GM12878 (cell line): ENCODE measurements around the gene RAB28. TPM values are rescaled to one million over a fixed set of nuclear protein-coding genes. Genes with fewer than 3 reads are reported as not detected.

Experiments
- ATAC-seq: fragments of 200-7000 bp; cut with Tn5 transposase; 3 replicates; pipeline ENCODE4 v1.9.1; 2020; ENCODE audit warnings: mild to moderate bottlenecking, moderate library complexity
- BruUV-seq: library from RNA; stranded (reverse); fragments of 400-500 nt; replicated peaks from 2 replicates; lab custom pipeline; 2021; lab: Mats Ljungman, UMichigan
- CTCF ChIA-PET: fragments of 300-600 bp; sonication (Branson Sonifier 250); formaldehyde crosslinking; extraction: SDS; loops from one replicate; lab custom pipeline; 2021; ENCODE audit warnings: inconsistent platforms; lab: Yijun Ruan, JAX
- POLR2A ChIA-PET: fragments of 350-600 bp; formaldehyde crosslinking; extraction: SDS; loops from one replicate; lab custom pipeline; 2021; ENCODE audit warnings: inconsistent platforms; lab: Charles Lee
- RAD21 ChIA-PET: fragments of 300-600 bp; sonication (Branson Sonifier 250); formaldehyde crosslinking; loops from one replicate; lab custom pipeline; 2023; ENCODE audit warnings: antibody characterized with exemption; ENCODE audit not compliant: unreplicated experiment; lab: Charles Lee
- SMC1A ChIA-PET: fragments of 300-600 bp; sonication (Branson Sonifier 250); formaldehyde crosslinking; loops from one replicate; lab custom pipeline; 2023; ENCODE audit not compliant: unreplicated experiment, uncharacterized antibody; lab: Charles Lee
- DNase-seq: peaks from one replicate; pipeline ENCODE4 v3.0.0-alpha.2; 2011; ENCODE audit warnings: low read depth, low spot score
- FAIRE-seq: peaks from 3 replicates; lab custom pipeline; 2011; peaks lifted over from hg19 to GRCh38; lab: Jason Lieb, UNC
- H2AFZ ChIP-seq: 2 replicates; pipeline ENCODE4 v1.6.0; 2011; ENCODE audit warnings: low read depth, low read length, control low read depth; ENCODE audit not compliant: control insufficient read depth
- H3K27ac ChIP-seq: 2 replicates; pipeline ENCODE4 v1.5.1; 2011; ENCODE audit warnings: control low read depth; ENCODE audit not compliant: control insufficient read depth, insufficient read depth
- H3K27me3 ChIP-seq, 2 experiments: replicated peaks in 1 of 2; 2 replicates each; pipeline versions ENCODE4 v1.6.0 to v1.6.1; 2011; ENCODE audit warnings: low read length in 1 of 2; ENCODE audit not compliant: control insufficient read depth in 2 of 2, insufficient read depth in 2 of 2
- H3K36me3 ChIP-seq, 2 experiments: 2 replicates each; pipeline ENCODE4 v1.5.1; 2011; ENCODE audit warnings: low read length in 1 of 2; ENCODE audit not compliant: control insufficient read depth in 2 of 2, insufficient read depth in 2 of 2
- H3K4me1 ChIP-seq: 2 replicates; pipeline ENCODE4 v1.6.1; 2011; ENCODE audit warnings: mild to moderate bottlenecking, low read length, moderate library complexity, mixed read lengths; ENCODE audit not compliant: control insufficient read depth, insufficient read depth
- H3K4me2 ChIP-seq: 2 replicates; pipeline ENCODE4 v1.6.0; 2011; ENCODE audit warnings: control low read depth; ENCODE audit not compliant: control insufficient read depth, insufficient read depth
- H3K4me3 ChIP-seq: fragments of 200-600 bp; sonication (generic); 2 replicates; pipeline ENCODE4 v1.5.1; 2016
- H3K79me2 ChIP-seq: 2 replicates; pipeline ENCODE4 v1.6.0; 2011; ENCODE audit warnings: low read length; ENCODE audit not compliant: control insufficient read depth, insufficient read depth
- H3K9ac ChIP-seq: 2 replicates; pipeline ENCODE4 v1.8.0; 2011; ENCODE audit warnings: low read length, control low read depth, mixed read lengths; ENCODE audit not compliant: control insufficient read depth, insufficient read depth
- H3K9me3 ChIP-seq: replicated peaks from 3 replicates; pipeline ENCODE4 v1.5.1; 2011; ENCODE audit warnings: mild to moderate bottlenecking, low read length; ENCODE audit not compliant: control insufficient read depth, insufficient read depth
- H4K20me1 ChIP-seq: 2 replicates; pipeline ENCODE4 v1.6.0; 2011; ENCODE audit not compliant: control insufficient read depth, insufficient read depth
- CBX5 ChIP-seq: sonication (generic); IDR thresholded peaks from 2 replicates; pipeline ENCODE4 v1.6.1; 2016; ENCODE audit warnings: low read depth, moderate library complexity, mild to moderate bottlenecking, inconsistent platforms
- EED ChIP-seq: sonication (generic); IDR thresholded peaks from 2 replicates; pipeline ENCODE4 v1.6.1; 2016; ENCODE audit warnings: antibody characterized with exemption, low read depth
- EP300 ChIP-seq, 2 experiments: fragments of 150-350 bp in 1 of 2; IDR thresholded peaks; 2 replicates each; pipeline ENCODE4 v1.6.1; 2011 to 2012; ENCODE audit warnings: low read depth in 2 of 2, low read length in 2 of 2, borderline replicate concordance in 1 of 2, improper control_type of control experiment in 1 of 2, inconsistent platforms in 1 of 2; ENCODE audit not compliant: control insufficient read depth in 1 of 2
- ETV6 ChIP-seq, 2 experiments: fragments of 450-650 bp in 1 of 2; IDR thresholded peaks in 1 of 2; conservative IDR thresholded peaks in 1 of 2; 2 replicates each; pipeline ENCODE4 v1.6.1; 2014; ENCODE audit warnings: antibody characterized with exemption in 1 of 2, borderline replicate concordance in 1 of 2, low read depth in 1 of 2, mild to moderate bottlenecking in 1 of 2, moderate library complexity in 1 of 2
- JUNB ChIP-seq: IDR thresholded peaks from 2 replicates; pipeline ENCODE4 v1.6.1; 2016; ENCODE audit warnings: antibody characterized with exemption, mild to moderate bottlenecking
- JUND ChIP-seq: IDR thresholded peaks from 2 replicates; pipeline ENCODE4 v1.6.1; 2012; ENCODE audit warnings: low read depth, mild to moderate bottlenecking, low read length, improper control_type of control experiment, moderate library complexity
- MYC ChIP-seq: IDR thresholded peaks from 2 replicates; pipeline ENCODE4 v1.6.1; 2011; ENCODE audit warnings: mild to moderate bottlenecking, low read length, moderate library complexity, inconsistent platforms; ENCODE audit not compliant: insufficient read depth, insufficient replicate concordance, insufficient read length, severe bottlenecking
- SPI1 ChIP-seq: IDR thresholded peaks from 2 replicates; pipeline ENCODE4 v1.6.1; 2011; ENCODE audit warnings: low read depth, mild to moderate bottlenecking, low read length, moderate library complexity, borderline replicate concordance; ENCODE audit not compliant: insufficient read depth
- WGBS: methylation state at CpG from one replicate; pipeline ENCODE4 v1.1.6; 2016; ENCODE audit warnings: low lambda C conversion rate; ENCODE audit not compliant: insufficient replicate concordance, insufficient coverage; ENCODE audit errors: missing lambda C conversion rate; 5-methylcytosine and 5-hydroxymethylcytosine counted together
- in situ Hi-C: fragments of 300-500 bp; cut with MboI; formaldehyde crosslinking; loops from 9 replicates; pipeline ENCODE4 v1.14.3; 2018; ENCODE audit warnings: mixed read lengths
- intact Hi-C: fragments of 100-400 bp; cut with micrococcal nuclease; formaldehyde crosslinking; loops from one replicate; pipeline ENCODE4 v1.14.2; 2022; ENCODE audit not compliant: unreplicated experiment
- polyA plus RNA-seq, 11 experiments: library from polyadenylated mRNA; depleted of rRNA in 4 of 11; unstranded in 6 of 11; stranded (reverse) in 5 of 11; fragments of >200 nt; fragmentation: Nextera tagmentation in 4 of 11; fragmentation: Illumina TruSeq in 1 of 11; extraction: Ambion mirVana in 4 of 11; extraction: Trizol in 1 of 11; gene quantifications; 1 replicate in 1 of 11; 2 replicates in 10 of 11; pipeline versions ENCODE4 v1.2.1 to v1.2.3, GENCODE V29; 2011 to 2016; ENCODE audit warnings: inconsistent platforms in 2 of 11, missing spikeins in 2 of 11, low read depth in 1 of 11
- total RNA-seq, 4 experiments: library from RNA; depleted of rRNA in 3 of 4; stranded (reverse); fragments of >200 nt in 3 of 4; fragmentation: Illumina TruSeq in 1 of 4; extraction: Trizol in 1 of 4; gene quantifications; 2 replicates each; pipeline versions ENCODE4 v1.2.1 to v1.2.3, GENCODE V29; 2013 to 2021
- TF ChIP-seq, protein P1 (sequence below): fragments of 450-650 bp; formaldehyde crosslinking; IDR thresholded peaks from 2 replicates; pipeline ENCODE4 v1.5.0; 2022; ENCODE audit warnings: mild to moderate bottlenecking, missing genetic modification characterization
- TF ChIP-seq, protein P2 (sequence below): fragments of 450-650 bp; IDR thresholded peaks from 2 replicates; pipeline ENCODE4 v1.6.1; 2017; ENCODE audit warnings: mild to moderate bottlenecking, moderate library complexity
- TF ChIP-seq, protein P3 (sequence below): fragments of 150-350 bp; IDR thresholded peaks from 2 replicates; pipeline ENCODE4 v1.6.1; 2016; ENCODE audit warnings: low read depth, low read length

Gene RAB28
- total and polyA plus RNA-seq, 10 of the 15 experiments (the other 5 are each of a cell fraction or from before 2014, with no cell fraction given): 5.8 to 29.3 (median 16.9) TPM

DNA sequence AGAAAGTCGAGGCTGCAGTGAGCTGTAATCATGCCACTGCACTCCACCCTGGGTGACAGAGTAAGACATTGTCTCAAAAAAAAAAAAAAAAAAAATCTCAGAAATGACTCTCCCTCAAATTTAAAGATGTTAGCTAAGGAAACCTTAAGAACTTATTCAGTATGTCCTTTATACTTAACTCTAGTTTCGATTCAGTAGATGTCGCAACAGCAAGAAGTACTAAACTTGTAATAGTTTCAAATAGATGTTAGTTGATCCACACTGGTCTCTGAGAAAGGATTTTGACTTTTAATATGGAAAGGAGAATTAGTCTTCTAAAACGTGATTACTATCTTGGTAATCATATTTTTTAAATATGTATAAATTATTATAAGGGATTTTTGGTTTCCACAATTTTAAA lies 30.6 kb upstream of the RAB28 start:
- Histone ChIP-seq H3K27me3 (peaks cover 0 to 2% of the 10 kb centered on the region in 2 experiments; a peak in 1 of 4 replicates), H3K9ac (no peak overlapping the region), H3K79me2 (no peaks in the 10 kb centered on the region), H3K4me3 (no peak overlapping the region), H3K4me1 (no peaks in the 10 kb centered on the region), H3K9me3 (no peaks in the 10 kb centered on the region), H4K20me1 (no peaks in the 10 kb centered on the region), H3K4me2 (no peak overlapping the region), H3K27ac (no peak overlapping the region), H2AFZ (no peak overlapping the region), H3K36me3 (no peaks in the 10 kb centered on the region)
- ATAC-seq (no peak), FAIRE-seq (no peak), DNase-seq (no peak)
- ChIA-PET SMC1A (interaction anchor here (0.6 kb wide), 1 partner anchor 1140 kb away, joined by 3 read pairs; no protein-coding TSS in a partner anchor), POLR2A (no interaction called here), RAD21 (interaction anchor here (0.7 kb wide), 1 partner anchor 100 kb away, joined by 4 read pairs; no protein-coding TSS in a partner anchor), CTCF (no interaction called here)
- intact Hi-C loops: no loop called here
- no TSS peak for BruUV-seq
- 43% methylated on average over 4 of the region's 4 CpGs for WGBS
- in situ Hi-C loops: no loop called here
- TF ChIP-seq, protein P1, sequence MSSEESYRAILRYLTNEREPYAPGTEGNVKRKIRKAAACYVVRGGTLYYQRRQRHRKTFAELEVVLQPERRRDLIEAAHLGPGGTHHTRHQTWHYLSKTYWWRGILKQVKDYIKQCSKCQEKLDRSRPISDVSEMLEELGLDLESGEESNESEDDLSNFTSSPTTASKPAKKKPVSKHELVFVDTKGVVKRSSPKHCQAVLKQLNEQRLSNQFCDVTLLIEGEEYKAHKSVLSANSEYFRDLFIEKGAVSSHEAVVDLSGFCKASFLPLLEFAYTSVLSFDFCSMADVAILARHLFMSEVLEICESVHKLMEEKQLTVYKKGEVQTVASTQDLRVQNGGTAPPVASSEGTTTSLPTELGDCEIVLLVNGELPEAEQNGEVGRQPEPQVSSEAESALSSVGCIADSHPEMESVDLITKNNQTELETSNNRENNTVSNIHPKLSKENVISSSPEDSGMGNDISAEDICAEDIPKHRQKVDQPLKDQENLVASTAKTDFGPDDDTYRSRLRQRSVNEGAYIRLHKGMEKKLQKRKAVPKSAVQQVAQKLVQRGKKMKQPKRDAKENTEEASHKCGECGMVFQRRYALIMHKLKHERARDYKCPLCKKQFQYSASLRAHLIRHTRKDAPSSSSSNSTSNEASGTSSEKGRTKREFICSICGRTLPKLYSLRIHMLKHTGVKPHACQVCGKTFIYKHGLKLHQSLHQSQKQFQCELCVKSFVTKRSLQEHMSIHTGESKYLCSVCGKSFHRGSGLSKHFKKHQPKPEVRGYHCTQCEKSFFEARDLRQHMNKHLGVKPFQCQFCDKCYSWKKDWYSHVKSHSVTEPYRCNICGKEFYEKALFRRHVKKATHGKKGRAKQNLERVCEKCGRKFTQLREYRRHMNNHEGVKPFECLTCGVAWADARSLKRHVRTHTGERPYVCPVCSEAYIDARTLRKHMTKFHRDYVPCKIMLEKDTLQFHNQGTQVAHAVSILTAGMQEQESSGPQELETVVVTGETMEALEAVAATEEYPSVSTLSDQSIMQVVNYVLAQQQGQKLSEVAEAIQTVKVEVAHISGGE (CRISPR knock-in tag): no peak
- TF ChIP-seq, protein P2, sequence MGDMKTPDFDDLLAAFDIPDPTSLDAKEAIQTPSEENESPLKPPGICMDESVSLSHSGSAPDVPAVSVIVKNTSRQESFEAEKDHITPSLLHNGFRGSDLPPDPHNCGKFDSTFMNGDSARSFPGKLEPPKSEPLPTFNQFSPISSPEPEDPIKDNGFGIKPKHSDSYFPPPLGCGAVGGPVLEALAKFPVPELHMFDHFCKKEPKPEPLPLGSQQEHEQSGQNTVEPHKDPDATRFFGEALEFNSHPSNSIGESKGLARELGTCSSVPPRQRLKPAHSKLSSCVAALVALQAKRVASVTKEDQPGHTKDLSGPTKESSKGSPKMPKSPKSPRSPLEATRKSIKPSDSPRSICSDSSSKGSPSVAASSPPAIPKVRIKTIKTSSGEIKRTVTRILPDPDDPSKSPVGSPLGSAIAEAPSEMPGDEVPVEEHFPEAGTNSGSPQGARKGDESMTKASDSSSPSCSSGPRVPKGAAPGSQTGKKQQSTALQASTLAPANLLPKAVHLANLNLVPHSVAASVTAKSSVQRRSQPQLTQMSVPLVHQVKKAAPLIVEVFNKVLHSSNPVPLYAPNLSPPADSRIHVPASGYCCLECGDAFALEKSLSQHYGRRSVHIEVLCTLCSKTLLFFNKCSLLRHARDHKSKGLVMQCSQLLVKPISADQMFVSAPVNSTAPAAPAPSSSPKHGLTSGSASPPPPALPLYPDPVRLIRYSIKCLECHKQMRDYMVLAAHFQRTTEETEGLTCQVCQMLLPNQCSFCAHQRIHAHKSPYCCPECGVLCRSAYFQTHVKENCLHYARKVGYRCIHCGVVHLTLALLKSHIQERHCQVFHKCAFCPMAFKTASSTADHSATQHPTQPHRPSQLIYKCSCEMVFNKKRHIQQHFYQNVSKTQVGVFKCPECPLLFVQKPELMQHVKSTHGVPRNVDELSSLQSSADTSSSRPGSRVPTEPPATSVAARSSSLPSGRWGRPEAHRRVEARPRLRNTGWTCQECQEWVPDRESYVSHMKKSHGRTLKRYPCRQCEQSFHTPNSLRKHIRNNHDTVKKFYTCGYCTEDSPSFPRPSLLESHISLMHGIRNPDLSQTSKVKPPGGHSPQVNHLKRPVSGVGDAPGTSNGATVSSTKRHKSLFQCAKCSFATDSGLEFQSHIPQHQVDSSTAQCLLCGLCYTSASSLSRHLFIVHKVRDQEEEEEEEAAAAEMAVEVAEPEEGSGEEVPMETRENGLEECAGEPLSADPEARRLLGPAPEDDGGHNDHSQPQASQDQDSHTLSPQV: no peak
- no peak for TF ChIP-seq EED
- TF ChIP-seq SPI1: no peak
- TF ChIP-seq MYC: no peak
- no peak for TF ChIP-seq JUND
- no peak for TF ChIP-seq ETV6 (conservative IDR thresholded peaks at IDR 0.05 in 1 of 2, IDR thresholded peaks at IDR 0.05 in 1 of 2; ENCODE audit: borderline replicate concordance in 1 of 2, low read depth in 1 of 2)
- no peak for TF ChIP-seq EP300 (IDR thresholded peaks at IDR 0.05; ENCODE audit: borderline replicate concordance in 1 of 2, control insufficient read depth in 1 of 2, low read depth in 2 of 2, low read length in 2 of 2)
- TF ChIP-seq JUNB: no peak
- TF ChIP-seq CBX5: no peak
- TF ChIP-seq, protein P3, sequence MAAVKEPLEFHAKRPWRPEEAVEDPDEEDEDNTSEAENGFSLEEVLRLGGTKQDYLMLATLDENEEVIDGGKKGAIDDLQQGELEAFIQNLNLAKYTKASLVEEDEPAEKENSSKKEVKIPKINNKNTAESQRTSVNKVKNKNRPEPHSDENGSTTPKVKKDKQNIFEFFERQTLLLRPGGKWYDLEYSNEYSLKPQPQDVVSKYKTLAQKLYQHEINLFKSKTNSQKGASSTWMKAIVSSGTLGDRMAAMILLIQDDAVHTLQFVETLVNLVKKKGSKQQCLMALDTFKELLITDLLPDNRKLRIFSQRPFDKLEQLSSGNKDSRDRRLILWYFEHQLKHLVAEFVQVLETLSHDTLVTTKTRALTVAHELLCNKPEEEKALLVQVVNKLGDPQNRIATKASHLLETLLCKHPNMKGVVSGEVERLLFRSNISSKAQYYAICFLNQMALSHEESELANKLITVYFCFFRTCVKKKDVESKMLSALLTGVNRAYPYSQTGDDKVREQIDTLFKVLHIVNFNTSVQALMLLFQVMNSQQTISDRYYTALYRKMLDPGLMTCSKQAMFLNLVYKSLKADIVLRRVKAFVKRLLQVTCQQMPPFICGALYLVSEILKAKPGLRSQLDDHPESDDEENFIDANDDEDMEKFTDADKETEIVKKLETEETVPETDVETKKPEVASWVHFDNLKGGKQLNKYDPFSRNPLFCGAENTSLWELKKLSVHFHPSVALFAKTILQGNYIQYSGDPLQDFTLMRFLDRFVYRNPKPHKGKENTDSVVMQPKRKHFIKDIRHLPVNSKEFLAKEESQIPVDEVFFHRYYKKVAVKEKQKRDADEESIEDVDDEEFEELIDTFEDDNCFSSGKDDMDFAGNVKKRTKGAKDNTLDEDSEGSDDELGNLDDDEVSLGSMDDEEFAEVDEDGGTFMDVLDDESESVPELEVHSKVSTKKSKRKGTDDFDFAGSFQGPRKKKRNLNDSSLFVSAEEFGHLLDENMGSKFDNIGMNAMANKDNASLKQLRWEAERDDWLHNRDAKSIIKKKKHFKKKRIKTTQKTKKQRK: no peak
